ENCODE measurements around the gene GAK.

GAK gene

GRCh38 chr4:839675-840443, 92.3 kb downstream of the GAK start:
- DNase-seq, result no peak

GRCh38 chr4:837772-838171, 94.3 kb downstream of the GAK start:
- DNase-seq, result no peak

GRCh38 chr4:836750-837301, 95.3 kb downstream of the GAK start:
- DNase-seq, result no peak

- DNase-seq, result no peak
Observed at GRCh38 chr4:836003-836511, 96.1 kb downstream of the GAK start.

GRCh38 chr4:835148-836002, 96.7 kb downstream of the GAK start:
- no peak for DNase-seq

- no peak for DNase-seq
Observed at GRCh38 chr4:834368-835147, 97.6 kb downstream of the GAK start.

GRCh38 chr4:833731-834367, 98.3 kb downstream of the GAK start:
- no peak for DNase-seq

GRCh38 chr4:833156-833555, 99.0 kb downstream of the GAK start:
- DNase-seq, result no peak

GRCh38 chr4:832536-832935, 99.6 kb downstream of the GAK start:
- DNase-seq, result no peak

- no peak for DNase-seq
Observed at GRCh38 chr4:832108-832507, 100.0 kb downstream of the GAK start.

GRCh38 chr4:831483-831805, 100.7 kb downstream of the GAK start:
- DNase-seq, result no peak

GRCh38 chr4:830601-831482, 101.3 kb downstream of the GAK start:
- no peak for DNase-seq

- DNase-seq, result no peak
Observed at GRCh38 chr4:829761-830600, 102.1 kb downstream of the GAK start.

GRCh38 chr4:829291-829690, 102.8 kb downstream of the GAK start:
- no peak for DNase-seq

GRCh38 chr4:828641-829271, 103.4 kb downstream of the GAK start:
- peak; percentile 1 for DNase-seq

GRCh38 chr4:827209-828081, 104.7 kb downstream of the GAK start:
- no peak for DNase-seq

- DNase-seq, result no peak
Observed at GRCh38 chr4:826508-827208, 105.5 kb downstream of the GAK start.

- DNase-seq, result no peak
Observed at GRCh38 chr4:825971-826330, 106.2 kb downstream of the GAK start, which contains the start of gene CPLX1. TSS of gene CPLX1 (minus strand) at chr4:826129. CDS start at chr4:824522, 1,607 bp downstream.
